GM12892 (cell line): ENCODE results near the gene NOVA1.

Source experiments
- POLR2A ChIP-seq: IDR thresholded peaks from 2 replicates; pipeline ENCODE4 v1.6.1; 2011; ENCODE audit warnings: low read depth, low read length, control low read depth
- POLR2AphosphoS5 ChIP-seq: IDR thresholded peaks from 2 replicates; pipeline ENCODE4 v1.6.1; 2011; ENCODE audit warnings: low read depth, low read length, control low read depth
- TAF1 ChIP-seq: IDR thresholded peaks from 2 replicates; pipeline ENCODE4 v1.6.1; 2011; ENCODE audit warnings: low read depth, mild to moderate bottlenecking, control low read depth, low read length, borderline replicate concordance

DNA sequence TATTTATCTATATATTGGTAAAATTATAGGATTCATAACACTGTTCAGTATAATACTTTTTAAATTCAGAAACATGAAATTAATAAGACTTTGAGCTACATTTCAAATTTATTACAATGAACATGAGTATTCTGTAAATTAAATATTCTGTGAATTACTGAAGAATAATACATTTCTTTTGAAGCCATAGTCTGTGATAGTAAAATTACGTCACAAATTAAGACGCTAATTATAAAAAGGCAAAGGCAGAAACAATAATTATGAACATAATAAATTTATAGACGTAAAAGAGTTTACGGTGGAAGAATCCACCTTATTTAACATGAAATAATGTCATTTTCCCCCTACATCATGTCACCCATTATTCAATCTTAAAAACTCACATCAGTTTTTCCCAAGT lies 118.9 kb downstream of the NOVA1 start:
- no peak for TF ChIP-seq POLR2A
- TF ChIP-seq POLR2AphosphoS5: no peak
- no peak for TF ChIP-seq TAF1
